HG03460 (cell line): Measurements from ENCODE around the gene KPNB1.
A peak's percentile ranks its signal among the peaks of the same experiment; 100 is the strongest.

Source experiments
- ATAC-seq: cut with Tn5 transposase; IDR thresholded peaks from one replicate; pipeline ENCODE4 v1.9.1; 2021; ENCODE audit not compliant: unreplicated experiment

The KPNB1 gene

DNA sequence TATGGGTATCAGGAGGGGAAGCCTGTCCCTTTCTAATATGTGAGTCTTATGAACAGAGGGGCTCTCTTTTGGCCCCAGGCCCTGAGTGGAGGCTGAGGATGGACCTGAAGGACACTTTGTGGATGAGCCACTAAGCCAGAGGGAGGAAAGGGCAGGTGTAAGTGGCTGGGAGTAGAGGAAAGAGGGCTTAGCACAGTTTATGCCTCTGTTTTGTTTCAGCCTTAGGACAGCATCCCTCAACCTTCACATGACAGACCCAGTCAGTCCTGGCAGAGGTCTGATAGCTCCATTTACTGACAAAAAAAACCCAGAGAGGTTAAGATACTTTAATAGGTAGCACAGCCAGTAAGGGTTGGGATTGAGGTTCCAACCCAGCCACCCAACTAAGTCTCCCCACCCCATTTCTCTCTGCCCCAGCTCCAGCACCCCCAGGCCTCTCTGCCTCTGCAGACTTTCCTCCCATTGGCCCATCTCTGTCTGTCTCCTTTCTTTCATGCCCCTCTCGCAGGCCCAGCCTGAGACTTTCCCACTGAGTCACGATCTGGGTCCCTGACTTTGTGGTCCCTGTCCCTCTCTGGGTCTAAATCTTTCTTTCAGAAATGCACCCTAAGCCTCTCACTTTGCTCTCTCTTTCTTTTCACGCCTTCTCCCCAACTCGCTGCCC, 78.6 kb downstream of the KPNB1 start:
- no peak for ATAC-seq

DNA sequence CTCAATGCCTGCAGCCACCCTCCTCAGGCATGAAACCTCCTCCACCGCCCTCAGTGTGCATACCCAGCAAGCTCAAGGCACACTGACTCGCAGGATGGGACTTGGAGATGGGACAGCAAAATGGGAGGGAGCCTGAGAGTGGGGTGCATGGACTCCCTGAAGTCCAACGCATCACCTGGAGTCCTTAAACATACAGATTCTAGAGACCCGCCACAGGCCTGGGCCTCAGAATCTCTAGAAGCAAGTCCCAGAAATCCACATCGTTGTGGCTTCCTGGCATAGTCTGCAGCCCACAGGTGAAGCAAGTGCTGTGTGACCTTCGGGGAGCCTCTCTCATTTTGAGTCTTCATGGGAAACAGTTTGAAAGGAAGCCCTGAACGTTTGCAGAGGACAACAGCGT, 79.8 kb downstream of the KPNB1 start:
- no peak for ATAC-seq

GRCh38 chr17:47730681-47731080, 81.0 kb downstream of the KPNB1 start:
- no peak for ATAC-seq

DNA sequence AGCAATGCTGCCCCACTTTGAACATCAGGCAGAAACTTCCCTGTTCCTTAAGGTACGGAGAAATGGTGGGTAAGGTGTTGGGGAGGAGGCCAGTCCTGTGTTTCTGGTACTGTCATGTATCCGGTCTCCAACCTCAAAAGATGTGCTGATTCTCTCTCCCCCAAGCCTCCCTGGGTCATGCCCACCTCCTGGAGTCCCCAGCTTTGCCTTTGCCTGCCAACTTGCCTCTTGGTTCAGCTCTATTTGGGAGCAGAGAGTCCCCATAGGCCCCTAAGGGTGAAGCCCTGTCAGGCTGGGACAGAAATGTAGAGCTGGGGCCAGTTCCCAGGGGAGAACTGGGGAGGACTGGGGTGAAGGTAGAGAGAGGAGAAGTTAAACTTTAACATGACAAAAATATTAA, 81.7 kb downstream of the KPNB1 start:
- ATAC-seq = no peak

DNA sequence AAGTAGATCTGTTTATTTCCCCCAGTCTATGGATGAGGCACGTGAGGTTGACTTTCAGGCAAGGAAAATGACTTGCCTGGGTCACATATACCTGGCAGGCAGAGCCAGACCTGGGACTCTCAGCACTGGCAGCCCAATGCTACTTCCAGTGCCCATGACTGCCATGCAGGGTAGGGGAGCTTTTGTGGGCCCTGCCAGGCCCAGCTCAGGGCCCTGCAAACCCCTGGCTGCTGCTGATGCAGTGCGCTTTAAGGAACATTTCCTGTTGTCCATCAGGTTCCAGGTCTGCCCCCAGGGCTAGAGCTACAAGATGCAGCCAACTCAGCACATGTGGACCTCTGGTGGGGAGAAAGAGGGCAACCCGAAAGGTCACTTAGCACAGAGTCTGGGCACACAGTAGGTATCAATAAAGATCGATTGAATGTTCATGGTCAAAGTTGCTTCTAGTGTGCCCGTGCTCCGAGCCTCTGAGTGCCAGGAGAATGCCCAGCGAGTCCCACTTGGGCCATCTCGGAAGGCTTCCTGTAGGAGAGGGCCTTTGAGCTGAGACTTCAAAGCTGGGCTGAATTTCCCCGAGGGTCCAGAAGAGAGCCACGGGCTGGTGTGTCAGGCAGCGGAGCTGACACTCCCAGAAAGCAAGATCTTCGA, 82.8 kb downstream of the KPNB1 start:
- no peak for ATAC-seq

DNA sequence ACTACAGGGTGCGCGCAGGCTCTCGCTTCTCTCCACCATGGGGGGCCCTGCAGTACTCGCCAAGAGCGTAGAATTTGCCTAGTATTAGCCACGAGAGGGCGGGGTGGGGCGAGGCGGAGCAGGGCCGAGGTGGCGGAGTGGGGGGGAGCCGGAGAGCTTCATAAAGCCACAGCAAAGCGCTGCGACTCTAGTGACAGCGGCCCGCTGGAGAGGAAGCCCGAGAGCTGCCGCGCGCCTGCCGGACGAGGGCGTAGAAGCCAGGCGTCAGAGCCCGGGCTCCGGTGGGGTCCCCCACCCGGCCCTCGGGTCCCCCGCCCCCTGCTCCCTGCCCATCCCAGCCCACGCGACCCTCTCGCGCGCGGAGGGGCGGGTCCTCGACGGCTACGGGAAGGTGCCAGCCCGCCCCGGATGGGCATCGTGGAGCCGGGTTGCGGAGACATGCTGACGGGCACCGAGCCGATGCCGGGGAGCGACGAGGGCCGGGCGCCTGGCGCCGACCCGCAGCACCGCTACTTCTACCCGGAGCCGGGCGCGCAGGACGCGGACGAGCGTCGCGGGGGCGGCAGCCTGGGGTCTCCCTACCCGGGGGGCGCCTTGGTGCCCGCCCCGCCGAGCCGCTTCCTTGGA, 83.4 kb downstream of the KPNB1 start, which contains the start of gene TBX21:
TBX21 (plus strand) TSS at position 190 of the 627 bp plus-strand sequence; CDS start at position 409, 219 bp downstream.
- ATAC-seq = peak; percentile 57

DNA sequence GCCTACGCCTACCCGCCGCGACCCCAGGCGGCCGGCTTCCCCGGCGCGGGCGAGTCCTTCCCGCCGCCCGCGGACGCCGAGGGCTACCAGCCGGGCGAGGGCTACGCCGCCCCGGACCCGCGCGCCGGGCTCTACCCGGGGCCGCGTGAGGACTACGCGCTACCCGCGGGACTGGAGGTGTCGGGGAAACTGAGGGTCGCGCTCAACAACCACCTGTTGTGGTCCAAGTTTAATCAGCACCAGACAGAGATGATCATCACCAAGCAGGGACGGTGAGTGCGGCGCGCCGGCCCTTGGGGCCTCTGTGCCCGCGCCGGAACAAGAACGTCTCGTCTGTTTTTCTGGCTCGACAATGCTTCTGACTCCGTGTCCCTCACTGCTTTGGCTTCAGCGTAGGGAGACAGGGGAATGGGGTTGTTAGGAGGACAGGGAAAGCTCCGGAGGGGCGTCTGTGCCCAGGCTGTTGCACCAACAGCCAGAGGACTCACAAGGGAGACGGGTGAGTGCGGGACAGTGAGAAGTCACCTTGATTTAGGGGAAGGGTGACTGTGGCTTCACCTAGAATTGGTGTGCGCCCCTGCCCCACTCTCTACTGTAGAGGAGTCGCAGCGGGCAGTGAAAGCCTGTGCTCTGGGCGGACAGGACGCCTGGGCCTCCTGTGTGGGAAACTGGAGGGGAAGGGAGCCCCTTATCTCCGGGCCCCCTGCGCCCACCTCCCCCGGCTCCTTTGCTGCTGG, 84.1 kb downstream of the KPNB1 start:
- ATAC-seq = peak; percentile 2

- no peak for ATAC-seq
Measured at GRCh38 chr17:47735139-47735464, 85.4 kb downstream of the KPNB1 start.
